SK-N-SH treated with all-trans-retinoic acid at 6 μM for 48 hours (cell line): ENCODE results near the gene CRISPLD2.
A peak's percentile ranks its signal among the peaks of the same experiment; 100 is the strongest.

Experiments
- ATAC-seq: fragments of 200-7000 bp; cut with Tn5 transposase; 3 replicates; pipeline ENCODE4 v1.9.1; 2020; ENCODE audit warnings: mild to moderate bottlenecking, moderate library complexity
- ARNTL ChIP-seq: fragments of 450-650 bp; formaldehyde crosslinking; IDR thresholded peaks from 2 replicates; pipeline ENCODE4 v1.5.0; 2020; ENCODE audit warnings: low read depth, mild to moderate bottlenecking, moderate library complexity, borderline replicate concordance
- BACH2 ChIP-seq: fragments of 250-450 bp; sonication (Bioruptor Pico); IDR thresholded peaks from 2 replicates; pipeline ENCODE4 v1.9.0; 2021; ENCODE audit warnings: mild to moderate bottlenecking, borderline replicate concordance
- CREB5 ChIP-seq: fragments of 250-450 bp; sonication (Bioruptor Pico); IDR thresholded peaks from 2 replicates; pipeline ENCODE4 v1.5.1; 2020; ENCODE audit warnings: low read depth, mild to moderate bottlenecking, moderate library complexity
- CSDC2 ChIP-seq: fragments of 250-450 bp; sonication (Bioruptor Pico); IDR thresholded peaks from 2 replicates; pipeline ENCODE4 v1.5.0; 2020; ENCODE audit warnings: mild to moderate bottlenecking, moderate library complexity
- ESRRG ChIP-seq: fragments of 250-450 bp; sonication (Bioruptor Pico); IDR thresholded peaks from 2 replicates; pipeline ENCODE4 v1.6.1; 2021; ENCODE audit warnings: mild to moderate bottlenecking
- GLIS3 ChIP-seq: fragments of 250-450 bp; sonication (Bioruptor Pico); IDR thresholded peaks from 2 replicates; pipeline ENCODE4 v1.5.0; 2020; ENCODE audit warnings: mild to moderate bottlenecking, moderate library complexity
- ISL1 ChIP-seq: fragments of 250-450 bp; sonication (Bioruptor Pico); IDR thresholded peaks from 2 replicates; pipeline ENCODE4 v2.1.2; 2022; ENCODE audit warnings: mild to moderate bottlenecking, moderate library complexity
- OSR1 ChIP-seq: fragments of 250-450 bp; sonication (Bioruptor Pico); IDR thresholded peaks from 2 replicates; pipeline ENCODE4 v1.8.0; 2022; ENCODE audit warnings: moderate library complexity, mild to moderate bottlenecking, inconsistent platforms
- PPARA ChIP-seq: fragments of 250-450 bp; sonication (Bioruptor Pico); IDR thresholded peaks from 2 replicates; pipeline ENCODE4 v1.5.0; 2020; ENCODE audit warnings: mild to moderate bottlenecking, borderline replicate concordance
- SNAI2 ChIP-seq: fragments of 250-450 bp; sonication (Bioruptor Pico); IDR thresholded peaks from 2 replicates; pipeline ENCODE4 v1.5.0; 2020; ENCODE audit warnings: mild to moderate bottlenecking, moderate library complexity
- TCF4 ChIP-seq: fragments of 250-450 bp; sonication (Bioruptor Pico); IDR thresholded peaks from 2 replicates; pipeline ENCODE4 v1.8.0; 2021; ENCODE audit warnings: mild to moderate bottlenecking, moderate library complexity, borderline replicate concordance
- TOX ChIP-seq: fragments of 250-450 bp; sonication (Bioruptor Pico); IDR thresholded peaks from 2 replicates; pipeline ENCODE4 v1.8.0; 2021; ENCODE audit warnings: mild to moderate bottlenecking, moderate library complexity, borderline replicate concordance
- TSHZ2 ChIP-seq: fragments of 250-450 bp; sonication (Bioruptor Pico); IDR thresholded peaks from 2 replicates; pipeline ENCODE4 v1.5.0; 2020; ENCODE audit warnings: mild to moderate bottlenecking, moderate library complexity
- ZC3H10 ChIP-seq: fragments of 250-450 bp; sonication (Bioruptor Pico); IDR thresholded peaks from 2 replicates; pipeline ENCODE4 v1.5.1; 2021; ENCODE audit warnings: mild to moderate bottlenecking, moderate library complexity
- ZFP3 ChIP-seq: fragments of 250-450 bp; sonication (Bioruptor Pico); IDR thresholded peaks from 2 replicates; pipeline ENCODE4 v1.5.0; 2020; ENCODE audit warnings: mild to moderate bottlenecking, moderate library complexity
- ZFP30 ChIP-seq: fragments of 450-650 bp; formaldehyde crosslinking; IDR thresholded peaks from 2 replicates; pipeline ENCODE4 v1.5.0; 2022; ENCODE audit warnings: mild to moderate bottlenecking, moderate library complexity
- ZNF70 ChIP-seq: fragments of 450-650 bp; formaldehyde crosslinking; IDR thresholded peaks from 2 replicates; pipeline ENCODE4 v1.5.0; 2020; ENCODE audit warnings: mild to moderate bottlenecking, moderate library complexity
- ZNF8 ChIP-seq: fragments of 450-650 bp; formaldehyde crosslinking; IDR thresholded peaks from 2 replicates; pipeline ENCODE4 v1.5.0; 2020; ENCODE audit warnings: mild to moderate bottlenecking, moderate library complexity
- TF ChIP-seq, protein P1 (sequence below): fragments of 250-450 bp; sonication (Bioruptor Pico); IDR thresholded peaks from 2 replicates; pipeline ENCODE4 v1.5.1; 2021; ENCODE audit warnings: mild to moderate bottlenecking, moderate library complexity
- TF ChIP-seq, protein P2 (sequence below): fragments of 250-450 bp; sonication (Bioruptor Pico); IDR thresholded peaks from 2 replicates; pipeline ENCODE4 v1.8.0; 2020; ENCODE audit warnings: mild to moderate bottlenecking, moderate library complexity, borderline replicate concordance
- TF ChIP-seq, protein P3 (sequence below): fragments of 250-450 bp; sonication (Bioruptor Pico); IDR thresholded peaks from 2 replicates; pipeline ENCODE4 v1.8.0; 2021; ENCODE audit warnings: low read depth, mild to moderate bottlenecking, moderate library complexity, borderline replicate concordance

Gene CRISPLD2

DNA sequence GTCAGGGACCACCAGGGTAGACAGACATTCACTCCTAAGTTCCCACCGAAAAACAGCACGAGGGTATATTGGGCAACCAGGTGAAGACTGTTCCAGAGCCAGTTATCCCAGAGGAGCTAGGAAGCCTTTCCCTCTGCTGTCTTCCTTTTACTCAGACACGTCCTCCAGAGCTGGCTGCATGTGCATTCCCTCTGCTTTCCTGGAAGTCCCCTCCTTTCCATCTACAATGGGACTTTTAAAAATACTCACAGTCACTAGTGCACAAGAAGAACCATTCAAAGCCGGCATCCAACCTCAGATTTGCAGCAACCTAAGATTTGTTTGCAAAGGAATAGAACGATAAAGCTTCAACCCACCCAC, 32.5 kb upstream of the CRISPLD2 start:
- TF ChIP-seq ZFP3 (CRISPR knock-in tag) (no peak), ESRRG (CRISPR knock-in tag) (no peak), TSHZ2 (CRISPR knock-in tag) (no peak), BACH2 (CRISPR knock-in tag) (no peak), GLIS3 (no peak), ZNF70 (CRISPR knock-in tag) (no peak), TOX (CRISPR knock-in tag) (no peak), ZFP30 (CRISPR knock-in tag) (no peak), ZNF8 (CRISPR knock-in tag) (no peak), CREB5 (CRISPR knock-in tag) (no peak), ZC3H10 (no peak), TCF4 (CRISPR knock-in tag) (no peak), SNAI2 (CRISPR knock-in tag) (no peak)
- TF ChIP-seq, protein P1, sequence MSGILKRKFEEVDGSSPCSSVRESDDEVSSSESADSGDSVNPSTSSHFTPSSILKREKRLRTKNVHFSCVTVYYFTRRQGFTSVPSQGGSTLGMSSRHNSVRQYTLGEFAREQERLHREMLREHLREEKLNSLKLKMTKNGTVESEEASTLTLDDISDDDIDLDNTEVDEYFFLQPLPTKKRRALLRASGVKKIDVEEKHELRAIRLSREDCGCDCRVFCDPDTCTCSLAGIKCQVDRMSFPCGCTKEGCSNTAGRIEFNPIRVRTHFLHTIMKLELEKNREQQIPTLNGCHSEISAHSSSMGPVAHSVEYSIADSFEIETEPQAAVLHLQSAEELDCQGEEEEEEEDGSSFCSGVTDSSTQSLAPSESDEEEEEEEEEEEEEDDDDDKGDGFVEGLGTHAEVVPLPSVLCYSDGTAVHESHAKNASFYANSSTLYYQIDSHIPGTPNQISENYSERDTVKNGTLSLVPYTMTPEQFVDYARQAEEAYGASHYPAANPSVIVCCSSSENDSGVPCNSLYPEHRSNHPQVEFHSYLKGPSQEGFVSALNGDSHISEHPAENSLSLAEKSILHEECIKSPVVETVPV: no peak
- TF ChIP-seq, protein P2, sequence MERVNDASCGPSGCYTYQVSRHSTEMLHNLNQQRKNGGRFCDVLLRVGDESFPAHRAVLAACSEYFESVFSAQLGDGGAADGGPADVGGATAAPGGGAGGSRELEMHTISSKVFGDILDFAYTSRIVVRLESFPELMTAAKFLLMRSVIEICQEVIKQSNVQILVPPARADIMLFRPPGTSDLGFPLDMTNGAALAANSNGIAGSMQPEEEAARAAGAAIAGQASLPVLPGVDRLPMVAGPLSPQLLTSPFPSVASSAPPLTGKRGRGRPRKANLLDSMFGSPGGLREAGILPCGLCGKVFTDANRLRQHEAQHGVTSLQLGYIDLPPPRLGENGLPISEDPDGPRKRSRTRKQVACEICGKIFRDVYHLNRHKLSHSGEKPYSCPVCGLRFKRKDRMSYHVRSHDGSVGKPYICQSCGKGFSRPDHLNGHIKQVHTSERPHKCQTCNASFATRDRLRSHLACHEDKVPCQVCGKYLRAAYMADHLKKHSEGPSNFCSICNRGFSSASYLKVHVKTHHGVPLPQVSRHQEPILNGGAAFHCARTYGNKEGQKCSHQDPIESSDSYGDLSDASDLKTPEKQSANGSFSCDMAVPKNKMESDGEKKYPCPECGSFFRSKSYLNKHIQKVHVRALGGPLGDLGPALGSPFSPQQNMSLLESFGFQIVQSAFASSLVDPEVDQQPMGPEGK (CRISPR knock-in tag): no peak
- TF ChIP-seq, all 23 proteins: peak for 0
- no peak for ATAC-seq

DNA sequence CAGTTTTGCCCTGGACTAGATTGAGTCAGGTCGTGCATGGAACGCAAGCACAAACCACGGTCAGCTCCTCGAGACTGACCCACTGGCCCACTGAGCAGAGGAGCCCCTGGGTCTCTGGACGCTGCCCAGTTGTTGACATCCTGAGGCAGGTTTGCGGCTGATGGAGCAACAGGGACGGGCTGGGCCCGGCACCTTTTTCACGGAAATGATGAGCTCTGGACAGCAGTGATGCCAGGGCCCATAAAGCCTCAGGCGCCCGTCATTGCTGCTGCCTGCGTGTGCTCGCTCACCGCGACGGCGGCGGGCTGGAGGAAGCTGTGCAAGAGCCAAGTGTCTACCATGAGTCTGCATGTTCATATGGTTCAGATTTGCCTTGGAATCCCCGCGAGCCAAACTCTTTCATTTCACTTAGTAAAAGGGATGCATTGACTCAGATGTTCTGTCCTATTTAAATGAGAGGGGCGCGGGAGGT, 30.8 kb upstream of the CRISPLD2 start:
- TF ChIP-seq CREB5 (CRISPR knock-in tag) (no peak), GLIS3 (no peak), ARNTL (CRISPR knock-in tag) (no peak), ESRRG (CRISPR knock-in tag) (no peak), ZFP30 (CRISPR knock-in tag) (no peak), SNAI2 (CRISPR knock-in tag) (no peak), ZNF8 (CRISPR knock-in tag) (no peak)
- ATAC-seq: peak; percentile 30

DNA sequence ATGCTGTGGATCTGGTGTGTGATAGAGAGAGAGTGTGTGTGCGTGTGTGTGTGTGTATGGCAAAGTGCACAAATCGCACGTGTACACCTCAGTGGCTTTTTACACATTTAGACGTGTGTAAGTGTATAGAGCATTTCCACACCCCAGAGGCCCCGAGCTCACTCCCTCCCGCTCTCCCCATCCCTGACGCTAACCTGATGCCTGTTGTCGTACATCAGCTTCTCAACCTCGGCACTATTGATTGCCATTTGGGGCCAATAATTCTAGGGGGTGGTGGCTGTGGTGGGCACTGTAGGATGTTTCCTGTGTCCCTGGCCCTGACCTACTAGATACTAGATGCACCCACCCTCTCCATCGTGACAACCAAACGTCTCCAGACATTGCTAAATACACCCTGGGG, 30.4 kb upstream of the CRISPLD2 start:
- ATAC-seq: no peak
- TF ChIP-seq, protein P3, sequence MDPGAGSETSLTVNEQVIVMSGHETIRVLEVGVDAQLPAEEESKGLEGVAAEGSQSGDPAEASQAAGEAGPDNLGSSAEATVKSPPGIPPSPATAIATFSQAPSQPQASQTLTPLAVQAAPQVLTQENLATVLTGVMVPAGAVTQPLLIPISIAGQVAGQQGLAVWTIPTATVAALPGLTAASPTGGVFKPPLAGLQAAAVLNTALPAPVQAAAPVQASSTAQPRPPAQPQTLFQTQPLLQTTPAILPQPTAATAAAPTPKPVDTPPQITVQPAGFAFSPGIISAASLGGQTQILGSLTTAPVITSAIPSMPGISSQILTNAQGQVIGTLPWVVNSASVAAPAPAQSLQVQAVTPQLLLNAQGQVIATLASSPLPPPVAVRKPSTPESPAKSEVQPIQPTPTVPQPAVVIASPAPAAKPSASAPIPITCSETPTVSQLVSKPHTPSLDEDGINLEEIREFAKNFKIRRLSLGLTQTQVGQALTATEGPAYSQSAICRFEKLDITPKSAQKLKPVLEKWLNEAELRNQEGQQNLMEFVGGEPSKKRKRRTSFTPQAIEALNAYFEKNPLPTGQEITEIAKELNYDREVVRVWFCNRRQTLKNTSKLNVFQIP (CRISPR knock-in tag): no peak
- no peak for TF ChIP-seq ZFP30 (CRISPR knock-in tag)
- TF ChIP-seq CSDC2 (CRISPR knock-in tag): no peak
- TF ChIP-seq ZFP3 (CRISPR knock-in tag): no peak
- no peak for TF ChIP-seq ZNF8 (CRISPR knock-in tag)
- TF ChIP-seq ESRRG (CRISPR knock-in tag): no peak
- TF ChIP-seq OSR1 (CRISPR knock-in tag): no peak
- TF ChIP-seq ISL1 (CRISPR knock-in tag): no peak
- no peak for TF ChIP-seq PPARA (CRISPR knock-in tag)
- TF ChIP-seq, protein P1: no peak
- no peak for TF ChIP-seq CREB5 (CRISPR knock-in tag)
- TF ChIP-seq ZNF70 (CRISPR knock-in tag): no peak
- TF ChIP-seq TOX (CRISPR knock-in tag): no peak
- TF ChIP-seq GLIS3: no peak
- TF ChIP-seq BACH2 (CRISPR knock-in tag): no peak
- TF ChIP-seq ZC3H10: no peak
- TF ChIP-seq, protein P2 (CRISPR knock-in tag): no peak
